ENCODE results near the gene FRA10AC1. TPM values are rescaled to one million over a fixed set of nuclear protein-coding genes. Genes with fewer than 3 reads are reported as not detected.

The FRA10AC1 gene
- total and polyA plus RNA-seq, 2 donors (not counting 1 experiment from before 2014, with no cell fraction given) = 5.0 to 29.7 TPM

- H3K27me3 Mint-ChIP-seq = no peaks in the 10 kb centered on the region
- intact Hi-C loops (cut with micrococcal nuclease) = no loop called here
- H3K4me1 Mint-ChIP-seq = no peaks in the 10 kb centered on the region
- no peak for ATAC-seq (ENCODE audit: low read depth)
- ChIA-PET CTCF (no interaction called here), POLR2A (no interaction called here)
- TF ChIP-seq CTCF (IDR thresholded peaks at IDR 0.05) (no peak), EZH2 (IDR thresholded peaks at IDR 0.05; ENCODE audit: borderline replicate concordance, insufficient read depth, low read depth, low read length, poor library complexity, severe bottlenecking) (no peak)
- no peak overlapping the region for H3K27ac Mint-ChIP-seq
- no peak overlapping the region for H3K4me3 Mint-ChIP-seq
- H3K27me3 ChIP-seq (replicated peaks in 1 of 4; ENCODE audit: control extremely low read depth in 1 of 4, control insufficient read depth in 3 of 4, insufficient read depth in 4 of 4, low read length in 3 of 4) = no peaks in the 10 kb centered on the region
- no peak overlapping the region for H3K4me3 ChIP-seq (ENCODE audit: control extremely low read depth in 1 of 5, extremely low read depth in 1 of 5, insufficient read depth in 1 of 5, low read depth in 2 of 5, low read length in 4 of 5)
- H3K9me3 ChIP-seq (ENCODE audit: control extremely low read depth in 1 of 3, control insufficient read depth in 2 of 3, insufficient read depth in 1 of 3, low read length in 2 of 3) = no peaks in the 10 kb centered on the region
- no peak overlapping the region for H3K27ac ChIP-seq (ENCODE audit: low read length in 2 of 2)
- 100% methylated on average over 1 of the region's 2 CpGs for WGBS (ENCODE audit: insufficient coverage)
- H3K36me3 ChIP-seq (replicated peaks in 1 of 2; ENCODE audit: control extremely low read depth in 1 of 2, control insufficient read depth in 1 of 2, extremely low read depth in 1 of 2, insufficient read depth in 2 of 2, low read length in 1 of 2) = peaks cover 2 to 43% of the 10 kb centered on the region in 2 experiments
- H3K4me2 ChIP-seq (replicated peaks; ENCODE audit: low read depth, low read length, poor library complexity, severe bottlenecking) = no peak overlapping the region
- no peaks in the 10 kb centered on the region for H3K4me1 ChIP-seq (ENCODE audit: control insufficient read depth in 2 of 2, insufficient read depth in 2 of 2, low read length in 2 of 2)
- no peaks in the 10 kb centered on the region for H3K79me2 ChIP-seq (ENCODE audit: control insufficient read depth, insufficient read depth, low read length)
- DNase-seq = no peak
- H3K9me3 Mint-ChIP-seq (ENCODE audit: insufficient read depth) = no peaks in the 10 kb centered on the region
- H4K20me1 ChIP-seq (ENCODE audit: control insufficient read depth, insufficient read depth, low read length, poor library complexity, severe bottlenecking) = no peaks in the 10 kb centered on the region
- no peak overlapping the region for H2AFZ ChIP-seq (ENCODE audit: insufficient read depth, low read depth, low read length, poor library complexity, severe bottlenecking)
- H3K9ac ChIP-seq (ENCODE audit: low read length) = no peak overlapping the region
Observed at GRCh38 chr10:93672890-93673289, 29.5 kb downstream of the FRA10AC1 start.

GRCh38 chr10:93672022-93672678 is 30.2 kb downstream of the FRA10AC1 start:
- Mint-ChIP-seq H3K27ac (no peak overlapping the region), H3K27me3 (no peaks in the 10 kb centered on the region)
- CTCF ChIA-PET = no interaction called here

More at GRCh38 chr10:93672022-93672678, 30.2 kb downstream of the FRA10AC1 start:
- Histone ChIP-seq H2AFZ (ENCODE audit: insufficient read depth, low read depth, low read length, poor library complexity, severe bottlenecking) (no peak overlapping the region), H3K36me3 (replicated peaks in 1 of 2; ENCODE audit: control extremely low read depth in 1 of 2, control insufficient read depth in 1 of 2, extremely low read depth in 1 of 2, insufficient read depth in 2 of 2, low read length in 1 of 2) (peaks cover 2 to 41% of the 10 kb centered on the region in 2 experiments), H3K4me2 (replicated peaks; ENCODE audit: low read depth, low read length, poor library complexity, severe bottlenecking) (no peak overlapping the region), H3K4me1 (ENCODE audit: control insufficient read depth in 2 of 2, insufficient read depth in 2 of 2, low read length in 2 of 2) (no peaks in the 10 kb centered on the region), H3K9me3 (ENCODE audit: control extremely low read depth in 1 of 3, control insufficient read depth in 2 of 3, insufficient read depth in 1 of 3, low read length in 2 of 3) (no peaks in the 10 kb centered on the region), H3K27ac (ENCODE audit: low read length in 2 of 2) (no peak overlapping the region), H3K27me3 (replicated peaks in 1 of 4; ENCODE audit: control extremely low read depth in 1 of 4, control insufficient read depth in 3 of 4, insufficient read depth in 4 of 4, low read length in 3 of 4) (no peaks in the 10 kb centered on the region), H4K20me1 (ENCODE audit: control insufficient read depth, insufficient read depth, low read length, poor library complexity, severe bottlenecking) (no peaks in the 10 kb centered on the region), H3K9ac (ENCODE audit: low read length) (no peak overlapping the region), H3K79me2 (ENCODE audit: control insufficient read depth, insufficient read depth, low read length) (no peaks in the 10 kb centered on the region), H3K4me3 (ENCODE audit: control extremely low read depth in 1 of 5, extremely low read depth in 1 of 5, insufficient read depth in 1 of 5, low read depth in 2 of 5, low read length in 4 of 5) (no peak overlapping the region)
- Mint-ChIP-seq H3K4me3 (no peak overlapping the region), H3K4me1 (no peaks in the 10 kb centered on the region), H3K9me3 (ENCODE audit: insufficient read depth) (no peaks in the 10 kb centered on the region)
- POLR2A ChIA-PET = no interaction called here
- no peak for TF ChIP-seq EZH2 (IDR thresholded peaks at IDR 0.05; ENCODE audit: borderline replicate concordance, insufficient read depth, low read depth, low read length, poor library complexity, severe bottlenecking)
- TF ChIP-seq CTCF (IDR thresholded peaks at IDR 0.05) = no peak
- WGBS (ENCODE audit: insufficient coverage) = no CpG with 5 or more reads among the region's 2 CpGs
- intact Hi-C loops (cut with micrococcal nuclease) = no loop called here
- no peak for ATAC-seq (ENCODE audit: low read depth)
- no peak for DNase-seq
